Type B pancreatic cell (in vitro differentiated cells): Measurements from ENCODE around the gene PRIM2. TPM values are rescaled to one million over a fixed set of nuclear protein-coding genes. Genes with fewer than 3 reads are reported as not detected.

Experiments used
- DNase-seq: peaks from one replicate; pipeline ENCODE4 v3.0.0; 2021; ENCODE audit warnings: mixed read lengths; ENCODE audit not compliant: unreplicated experiment; ENCODE audit errors: extremely low spot score
- H3K27ac Mint-ChIP-seq: 2 replicates; pipeline ENCODE4 v1.8.0; 2021; ENCODE audit warnings: mild to moderate bottlenecking, mixed read lengths
- H3K27me3 Mint-ChIP-seq: 2 replicates; pipeline ENCODE4 v1.8.0; 2021; ENCODE audit warnings: mixed read lengths
- H3K36me3 Mint-ChIP-seq: 2 replicates; pipeline ENCODE4 v1.8.0; 2021; ENCODE audit warnings: mixed read lengths
- H3K4me1 Mint-ChIP-seq: one replicate; pipeline ENCODE4 v1.8.0; 2021; ENCODE audit warnings: mixed read lengths; ENCODE audit not compliant: unreplicated experiment
- H3K4me3 Mint-ChIP-seq: 2 replicates; pipeline ENCODE4 v1.8.0; 2021; ENCODE audit warnings: mild to moderate bottlenecking, mixed read lengths
- H3K9me3 Mint-ChIP-seq: 2 replicates; pipeline ENCODE4 v1.8.0; 2021; ENCODE audit warnings: mixed read lengths
- CTCF ChIP-seq: fragments of 200-600 bp; sonication (generic); conservative IDR thresholded peaks from 2 replicates; pipeline ENCODE4 v1.5.0; 2021; ENCODE audit warnings: antibody characterized with exemption, mild to moderate bottlenecking
- total RNA-seq: library from RNA; stranded (reverse); gene quantifications from 2 replicates; pipeline ENCODE4 v1.2.1, GENCODE V29; 2021; ENCODE audit warnings: low replicate concordance

Gene PRIM2
- total RNA-seq, 1 donor from 2014 or later = 26.6 TPM

- no peak for TF ChIP-seq CTCF
- Mint-ChIP-seq H3K4me1 (no peaks in the 10 kb centered on the region), H3K36me3 (no peaks in the 10 kb centered on the region), H3K27ac (no peak overlapping the region), H3K9me3 (no peaks in the 10 kb centered on the region), H3K27me3 (no peaks in the 10 kb centered on the region), H3K4me3 (no peak overlapping the region)
- DNase-seq = no peak
Measured at GRCh38 chr6:57298741-57299140, 18.7 kb upstream of the PRIM2 start.

GRCh38 chr6:57301757-57302156 lies 15.7 kb upstream of the PRIM2 start:
- no peak overlapping the region for H3K27ac Mint-ChIP-seq
- no peak for TF ChIP-seq CTCF
- no peaks in the 10 kb centered on the region for H3K9me3 Mint-ChIP-seq
- peaks cover 13% of the 10 kb centered on the region for H3K4me1 Mint-ChIP-seq
- DNase-seq = no peak
- H3K4me3 Mint-ChIP-seq = no peak overlapping the region
- H3K27me3 Mint-ChIP-seq = no peaks in the 10 kb centered on the region
- H3K36me3 Mint-ChIP-seq = no peaks in the 10 kb centered on the region

GRCh38 chr6:57302477-57302876 lies 15.0 kb upstream of the PRIM2 start:
- Mint-ChIP-seq H3K36me3 (no peaks in the 10 kb centered on the region), H3K4me1 (peaks cover 13% of the 10 kb centered on the region), H3K9me3 (no peaks in the 10 kb centered on the region), H3K27ac (no peak overlapping the region), H3K4me3 (no peak overlapping the region), H3K27me3 (no peaks in the 10 kb centered on the region)
- no peak for TF ChIP-seq CTCF
- DNase-seq = no peak

GRCh38 chr6:57303931-57304681 lies 13.3 kb upstream of the PRIM2 start:
- DNase-seq = no peak
- no peaks in the 10 kb centered on the region for H3K9me3 Mint-ChIP-seq
- H3K36me3 Mint-ChIP-seq = no peaks in the 10 kb centered on the region
- H3K27ac Mint-ChIP-seq = no peak overlapping the region
- H3K27me3 Mint-ChIP-seq = no peaks in the 10 kb centered on the region
- H3K4me3 Mint-ChIP-seq = no peak overlapping the region
- no peak for TF ChIP-seq CTCF
- peaks cover 13% of the 10 kb centered on the region for H3K4me1 Mint-ChIP-seq

GRCh38 chr6:57305107-57305506 lies 12.3 kb upstream of the PRIM2 start:
- H3K27me3 Mint-ChIP-seq = no peaks in the 10 kb centered on the region
- no peak for DNase-seq
- H3K36me3 Mint-ChIP-seq = no peaks in the 10 kb centered on the region
- H3K27ac Mint-ChIP-seq = no peak overlapping the region
- no peaks in the 10 kb centered on the region for H3K9me3 Mint-ChIP-seq
- no peak overlapping the region for H3K4me3 Mint-ChIP-seq
- peaks cover 13% of the 10 kb centered on the region for H3K4me1 Mint-ChIP-seq
- no peak for TF ChIP-seq CTCF
